AG09309 (cell line): ENCODE measurements around the gene NHLRC2.

ENCODE experiments used
- DNase-seq: peaks from one replicate; pipeline ENCODE4 v3.0.0-alpha.2; 2010; ENCODE audit warnings: low read depth
- H3K4me3 ChIP-seq: 2 replicates; pipeline ENCODE4 v1.5.1; 2011; ENCODE audit warnings: mild to moderate bottlenecking, low read depth, low read length, moderate library complexity; ENCODE audit not compliant: control insufficient read depth
- CTCF ChIP-seq: IDR thresholded peaks from 2 replicates; pipeline ENCODE4 v1.5.1; 2011; ENCODE audit warnings: mild to moderate bottlenecking, low read depth, low read length, inconsistent platforms; ENCODE audit not compliant: insufficient read depth, control insufficient read depth; ENCODE audit errors: missing control alignments

NHLRC2 gene

GRCh38 chr10:113876461-113876860 is 22.0 kb downstream of the NHLRC2 start:
- DNase-seq, result no peak
- TF ChIP-seq CTCF, result no peak
- no peak overlapping the region for H3K4me3 ChIP-seq

- no peak overlapping the region for H3K4me3 ChIP-seq
- no peak for TF ChIP-seq CTCF
- DNase-seq, result no peak
Observed at GRCh38 chr10:113879691-113880090, 25.2 kb downstream of the NHLRC2 start.

- H3K4me3 ChIP-seq, result no peak overlapping the region
- no peak for TF ChIP-seq CTCF
- DNase-seq, result no peak
Observed at GRCh38 chr10:113880236-113880635, 25.8 kb downstream of the NHLRC2 start.

- no peak for DNase-seq
- H3K4me3 ChIP-seq, result no peak overlapping the region
- TF ChIP-seq CTCF, result no peak
Observed at GRCh38 chr10:113882240-113882639, 27.8 kb downstream of the NHLRC2 start.

GRCh38 chr10:113889911-113890310 is 35.5 kb downstream of the NHLRC2 start:
- DNase-seq, result no peak

GRCh38 chr10:113890769-113891168 is 36.3 kb downstream of the NHLRC2 start:
- no peak overlapping the region for H3K4me3 ChIP-seq
- no peak for TF ChIP-seq CTCF
- no peak for DNase-seq

More at GRCh38 chr10:113889911-113890310, 35.5 kb downstream of the NHLRC2 start:
- no peak for TF ChIP-seq CTCF
- H3K4me3 ChIP-seq, result no peak overlapping the region

- H3K4me3 ChIP-seq, result no peak overlapping the region
- no peak for TF ChIP-seq CTCF
Observed at GRCh38 chr10:113891476-113891875, 37.0 kb downstream of the NHLRC2 start.

More at GRCh38 chr10:113891476-113891875, 37.0 kb downstream of the NHLRC2 start:
- DNase-seq, result no peak
